Retinal pigment epithelial cell (primary cell): ENCODE data around the gene DICER1.

ENCODE experiments used
- DNase-seq: peaks from one replicate; pipeline ENCODE4 v3.0.0-alpha.2; 2010; ENCODE audit warnings: low read depth
- H3K4me3 ChIP-seq: 2 replicates; pipeline ENCODE4 v1.5.1; 2011; ENCODE audit warnings: mild to moderate bottlenecking, low read length, control low read depth, moderate library complexity
- CTCF ChIP-seq: conservative IDR thresholded peaks from 2 replicates; pipeline ENCODE4 v1.5.1; 2011; ENCODE audit warnings: low read depth, low read length, control low read depth, inconsistent platforms

The DICER1 gene

GRCh38 chr14:95190857-95191256, 33.5 kb upstream of the DICER1 start:
- no peak for DNase-seq
- TF ChIP-seq CTCF = no peak
- H3K4me3 ChIP-seq = no peak overlapping the region

GRCh38 chr14:95190346-95190840, 33.1 kb upstream of the DICER1 start:
- no peak for DNase-seq
- TF ChIP-seq CTCF = no peak
- H3K4me3 ChIP-seq = no peak overlapping the region

- TF ChIP-seq CTCF = no peak
- DNase-seq = no peak
Observed at GRCh38 chr14:95189367-95190132, 32.2 kb upstream of the DICER1 start.

GRCh38 chr14:95188380-95188779, 31.1 kb upstream of the DICER1 start:
- TF ChIP-seq CTCF = no peak
- DNase-seq = no peak
- no peak overlapping the region for H3K4me3 ChIP-seq

More at GRCh38 chr14:95189367-95190132, 32.2 kb upstream of the DICER1 start:
- H3K4me3 ChIP-seq = no peak overlapping the region

GRCh38 chr14:95185767-95186392, 28.6 kb upstream of the DICER1 start:
- H3K4me3 ChIP-seq = no peak overlapping the region
- no peak for TF ChIP-seq CTCF
- DNase-seq = no peak

GRCh38 chr14:95185033-95185766, 27.9 kb upstream of the DICER1 start:
- no peak for TF ChIP-seq CTCF
- DNase-seq = no peak
- no peak overlapping the region for H3K4me3 ChIP-seq
